ENCODE measurements around the gene COQ10A.

COQ10A gene

GRCh38 chr12:56299308-56299852 is 32.6 kb downstream of the COQ10A start:
- DNase-seq (ENCODE audit: low spot score), result no peak
- no peak for TF ChIP-seq CTCF (IDR thresholded peaks at IDR 0.05; ENCODE audit: extremely low read depth, missing control alignments)

GRCh38 chr12:56299853-56300643 is 33.3 kb downstream of the COQ10A start, which contains the start of gene CS:
CS (minus strand) TSS chr12:56300330; CDS start chr12:56300201, 129 bp downstream.
- DNase-seq (ENCODE audit: low spot score), result peak; percentile 96
- no peak for TF ChIP-seq CTCF (IDR thresholded peaks at IDR 0.05; ENCODE audit: extremely low read depth, missing control alignments)

- no peak for TF ChIP-seq CTCF (IDR thresholded peaks at IDR 0.05; ENCODE audit: extremely low read depth, missing control alignments)
- DNase-seq (ENCODE audit: low spot score), result no peak
These were observed 34.1 kb downstream of the COQ10A start for GRCh38 chr12:56300644-56301464.

- TF ChIP-seq CTCF (IDR thresholded peaks at IDR 0.05; ENCODE audit: extremely low read depth, missing control alignments), result no peak
- no peak for DNase-seq (ENCODE audit: low spot score)
These were observed 37.5 kb downstream of the COQ10A start for GRCh38 chr12:56304276-56304675.

- no peak for DNase-seq (ENCODE audit: low spot score)
These were observed 38.3 kb downstream of the COQ10A start for GRCh38 chr12:56304872-56305590.

More at GRCh38 chr12:56304872-56305590, 38.3 kb downstream of the COQ10A start:
- TF ChIP-seq CTCF (IDR thresholded peaks at IDR 0.05; ENCODE audit: extremely low read depth, missing control alignments), result no peak
